GM06990 (cell line): Measurements from ENCODE around the gene MEI1.
A peak's percentile ranks its signal among the peaks of the same experiment; 100 is the strongest.

ENCODE experiments used
- DNase-seq: peaks from one replicate; pipeline ENCODE4 v3.0.0-alpha.2; 2011; ENCODE audit not compliant: insufficient read length; ENCODE audit errors: extremely low read depth
- H3K27me3 ChIP-seq: replicated peaks from 2 replicates; pipeline ENCODE4 v1.6.0; 2011; ENCODE audit warnings: low read length; ENCODE audit not compliant: control insufficient read depth, insufficient read depth
- H3K36me3 ChIP-seq: 2 replicates; pipeline ENCODE4 v1.5.1; 2011; ENCODE audit warnings: low read length; ENCODE audit not compliant: control insufficient read depth, insufficient read depth
- H3K4me3 ChIP-seq: replicated peaks from 2 replicates; pipeline ENCODE4 v1.5.1; 2011; ENCODE audit warnings: low read depth, mild to moderate bottlenecking, control low read depth, low read length
- CTCF ChIP-seq: IDR thresholded peaks from 2 replicates; pipeline ENCODE4 v1.5.1; 2011; ENCODE audit warnings: low read length, control low read depth, mild to moderate bottlenecking, inconsistent platforms; ENCODE audit not compliant: insufficient read depth, poor library complexity, severe bottlenecking

The MEI1 gene

GRCh38 chr22:41819257-41819656, 120.0 kb downstream of the MEI1 start:
- Histone ChIP-seq H3K4me3 (no peak overlapping the region), H3K27me3 (no peaks in the 10 kb centered on the region), H3K36me3 (peaks cover 14% of the 10 kb centered on the region)
- DNase-seq = no peak
- TF ChIP-seq CTCF = no peak

GRCh38 chr22:41820447-41820846, 121.1 kb downstream of the MEI1 start:
- no peak for DNase-seq
- Histone ChIP-seq H3K27me3 (no peaks in the 10 kb centered on the region), H3K36me3 (peaks cover 14% of the 10 kb centered on the region), H3K4me3 (no peak overlapping the region)
- TF ChIP-seq CTCF = no peak

- DNase-seq = no peak
- H3K4me3 ChIP-seq = no peak overlapping the region
- TF ChIP-seq CTCF = no peak
- H3K36me3 ChIP-seq = peaks cover 23% of the 10 kb centered on the region
- no peaks in the 10 kb centered on the region for H3K27me3 ChIP-seq
Measured at GRCh38 chr22:41821471-41822316, 122.4 kb downstream of the MEI1 start.

GRCh38 chr22:41822317-41823057, 123.2 kb downstream of the MEI1 start:
- Histone ChIP-seq H3K27me3 (no peaks in the 10 kb centered on the region), H3K36me3 (peaks cover 23% of the 10 kb centered on the region), H3K4me3 (no peak overlapping the region)
- DNase-seq = peak; percentile 43
- peak; percentile 36 for TF ChIP-seq CTCF

- H3K36me3 ChIP-seq = peaks cover 23% of the 10 kb centered on the region
- H3K4me3 ChIP-seq = no peak overlapping the region
- no peaks in the 10 kb centered on the region for H3K27me3 ChIP-seq
- no peak for DNase-seq
- TF ChIP-seq CTCF = no peak
Measured at GRCh38 chr22:41823797-41824196, 124.5 kb downstream of the MEI1 start.
